Measurements from ENCODE around the gene TUSC2.
"Not testable (repeated sequence)": the region's sequence is repeated elsewhere in the genome, so short reads cannot be mapped to it uniquely, and the experiment has no call there.

The TUSC2 gene

DNA sequence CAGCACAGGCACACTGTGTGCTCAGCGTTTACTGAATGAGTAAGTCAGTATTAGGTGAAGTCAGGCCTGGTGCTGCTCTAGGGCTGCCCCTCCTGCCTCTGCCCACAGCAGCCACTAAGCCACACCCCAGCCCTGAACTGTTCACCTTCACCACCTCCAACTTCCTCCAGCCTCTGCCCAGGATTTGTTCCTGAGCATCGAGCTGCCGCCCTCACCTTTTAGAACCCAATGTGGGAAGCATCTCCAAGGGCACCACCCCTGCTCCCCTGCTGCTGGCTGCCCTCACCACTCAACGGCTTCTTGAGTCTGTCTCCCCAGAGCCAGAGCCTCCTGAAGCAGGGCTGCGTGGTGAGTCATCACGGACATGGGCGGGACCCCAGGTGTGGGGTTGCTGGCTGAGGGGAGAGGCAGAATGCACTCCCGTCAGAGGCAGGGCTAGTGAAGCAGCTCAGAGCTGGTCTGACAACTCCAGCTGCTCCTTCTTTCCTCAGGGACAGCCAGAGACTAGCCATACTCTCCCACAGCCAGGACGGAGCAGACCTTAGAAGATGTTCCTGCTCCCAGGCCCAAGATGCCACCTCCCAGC, 11.3 kb downstream of the TUSC2 start:
- DNase-seq, result no peak

DNA sequence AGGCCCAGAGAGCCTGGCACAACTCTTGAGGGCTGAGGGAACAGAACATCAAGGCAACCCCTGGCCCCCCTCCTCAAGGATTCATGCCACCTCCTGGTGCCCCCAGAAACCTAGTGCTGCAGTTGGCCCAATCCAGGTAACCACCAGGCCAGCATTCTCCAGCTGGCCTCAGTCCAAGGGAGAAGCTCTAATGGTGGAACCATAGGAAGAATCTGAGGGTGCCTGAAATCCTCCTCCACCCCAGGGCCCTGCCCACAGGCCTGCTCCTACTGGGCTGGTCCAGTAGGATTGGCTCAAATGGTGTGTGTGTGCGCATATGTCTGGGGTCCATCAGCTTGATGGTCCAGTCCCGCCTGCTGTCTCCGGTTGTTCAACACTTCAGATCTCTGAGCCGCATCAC, 13.2 kb downstream of the TUSC2 start:
- DNase-seq, result no peak

DNA sequence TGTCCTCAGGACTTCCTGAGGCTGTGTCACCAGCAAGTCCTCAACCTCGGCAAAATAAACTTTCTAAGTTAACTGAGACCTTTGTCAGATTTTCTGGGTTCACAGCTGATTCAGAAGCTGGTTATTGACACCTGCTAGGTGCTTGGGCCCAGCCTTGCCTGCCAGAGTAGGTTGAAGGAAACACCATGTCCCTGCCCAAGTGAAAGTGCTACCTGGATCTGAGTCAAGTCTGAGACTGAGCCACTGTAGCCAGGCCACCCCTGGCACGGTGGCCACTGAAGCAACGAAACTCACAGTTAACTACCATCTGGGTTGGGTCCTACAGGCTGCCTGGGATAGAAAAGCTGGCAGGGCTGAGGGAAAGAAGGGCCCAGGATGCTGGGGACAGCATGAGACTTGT, 13.7 kb downstream of the TUSC2 start:
- no peak for DNase-seq

DNA sequence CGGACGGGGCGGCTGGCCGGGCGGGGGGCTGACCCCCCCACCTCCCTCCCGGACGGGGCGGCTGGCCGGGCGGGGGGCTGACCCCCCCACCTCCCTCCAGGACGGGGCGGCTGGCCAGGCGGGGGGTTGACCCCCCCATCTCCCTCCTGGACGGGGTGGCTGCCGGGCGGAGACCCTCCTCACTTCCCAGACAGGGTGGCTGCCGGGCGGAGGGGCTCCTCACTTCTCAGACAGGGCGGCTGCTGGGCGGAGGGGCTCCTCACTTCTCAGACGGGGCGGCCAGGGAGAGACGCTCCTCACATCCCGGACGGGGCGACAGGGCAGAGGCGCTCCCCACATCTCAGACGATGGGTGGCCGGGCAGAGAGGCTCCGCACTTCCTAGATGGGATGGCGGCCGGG, 16.0 kb downstream of the TUSC2 start:
- not testable (repeated sequence) for DNase-seq

DNA sequence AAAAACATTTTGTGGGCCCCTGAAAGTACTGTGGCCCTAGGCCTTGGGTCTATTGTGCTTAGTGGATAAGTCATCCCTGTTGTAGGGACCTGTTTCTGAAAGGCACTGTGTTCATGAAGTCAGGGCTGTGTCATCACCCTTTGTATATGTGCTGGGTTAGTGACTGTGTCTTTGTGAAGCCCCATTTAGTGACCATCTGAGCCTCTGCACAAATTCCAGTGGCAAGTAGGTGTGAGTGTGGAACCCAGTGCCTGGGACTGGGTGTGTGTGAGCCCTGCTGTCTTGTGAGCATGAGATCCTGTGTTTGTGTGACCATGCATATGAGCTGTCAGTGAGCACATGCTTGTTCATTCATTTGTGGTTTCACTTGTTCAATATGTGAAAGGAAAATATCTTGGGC, 23.4 kb downstream of the TUSC2 start:
- no peak for DNase-seq

DNA sequence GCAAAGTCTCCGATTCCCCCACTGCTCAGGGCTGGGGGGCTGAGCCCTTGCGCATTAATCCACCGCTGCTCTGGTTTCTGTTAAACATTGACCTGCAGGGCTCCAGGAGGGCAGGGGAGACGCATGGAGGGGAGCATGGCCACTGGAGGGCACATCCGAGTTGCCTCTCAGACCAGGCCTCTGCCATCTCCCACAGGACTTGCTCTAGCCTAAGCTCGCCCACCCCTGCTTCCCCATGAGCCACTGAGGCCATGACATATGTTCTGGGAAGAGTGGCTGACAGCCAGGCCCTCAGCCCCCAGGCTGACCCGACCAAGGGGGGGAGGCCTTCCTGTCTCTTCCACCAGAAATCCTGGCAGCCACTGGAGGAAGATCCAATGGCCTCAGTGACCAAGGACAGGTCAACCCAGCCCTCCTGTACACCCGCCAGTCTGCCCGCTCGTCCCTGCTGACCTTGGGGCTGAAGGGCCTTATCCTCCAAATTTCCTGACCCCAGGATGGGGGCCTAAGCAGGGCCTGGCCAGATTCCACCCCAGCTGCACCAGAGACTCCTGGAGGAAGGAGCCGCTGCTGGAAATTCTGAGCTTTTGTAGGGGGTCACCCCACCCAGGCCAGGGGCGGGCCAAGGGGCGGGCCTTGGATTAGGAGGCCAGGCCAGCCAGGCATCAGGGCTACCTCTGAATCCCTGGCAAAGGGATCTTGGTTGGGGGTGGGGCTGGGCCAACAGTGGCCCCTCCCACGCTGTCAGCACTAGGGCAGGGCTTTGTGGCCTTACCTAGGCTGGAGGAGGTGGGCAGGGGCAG, 24.8 kb downstream of the TUSC2 start, which contains the start of gene HYAL1:
HYAL1 (minus strand) TSS at position 562 of the 803 bp plus-strand sequence. CDS start 618 bp downstream, outside the sequence.
- no peak for DNase-seq

DNA sequence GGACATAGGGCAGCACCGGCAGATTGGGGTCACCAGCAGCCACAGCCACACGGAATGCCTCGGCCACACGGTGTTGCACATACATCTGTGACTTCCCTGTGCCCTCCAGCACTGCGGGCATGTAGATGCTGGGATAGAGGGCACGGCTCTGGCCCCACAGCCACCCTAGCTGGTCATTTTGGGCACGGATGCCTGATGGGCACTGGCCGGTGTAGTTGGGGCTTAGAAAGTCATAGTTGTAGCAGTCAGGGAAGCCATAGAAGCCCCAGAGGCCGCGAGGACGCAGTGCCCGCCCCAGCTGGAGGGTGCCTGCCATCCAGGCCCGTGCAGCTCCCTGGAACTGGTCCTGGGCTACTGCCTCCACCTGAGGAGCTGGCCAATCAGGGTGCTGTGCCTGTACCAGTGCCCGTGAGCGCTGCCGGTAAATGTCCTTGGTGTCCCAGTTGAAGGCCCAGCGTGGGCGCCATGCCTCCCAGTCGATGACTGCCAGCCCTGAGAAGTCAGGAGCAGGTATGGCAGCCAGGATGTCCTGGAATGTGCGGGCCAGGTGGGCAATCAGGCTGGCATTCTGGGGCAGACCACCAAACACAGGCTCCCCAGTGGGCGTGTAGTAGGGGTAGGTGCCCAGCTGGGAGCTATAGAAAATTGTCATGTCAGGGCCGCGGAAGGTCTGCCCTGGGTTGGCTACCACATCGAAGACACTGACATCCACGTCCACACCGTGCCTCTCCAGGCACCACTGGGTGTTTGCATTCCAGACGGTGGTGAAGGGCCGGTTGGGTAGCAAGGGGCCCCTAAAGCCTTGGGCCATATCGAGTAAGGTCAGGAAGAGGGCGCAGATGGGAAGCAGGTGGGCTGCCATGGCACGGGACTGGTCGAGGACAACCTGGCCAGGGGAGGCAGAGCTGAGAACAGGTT, 25.7 kb downstream of the TUSC2 start:
- DNase-seq, result no peak

DNA sequence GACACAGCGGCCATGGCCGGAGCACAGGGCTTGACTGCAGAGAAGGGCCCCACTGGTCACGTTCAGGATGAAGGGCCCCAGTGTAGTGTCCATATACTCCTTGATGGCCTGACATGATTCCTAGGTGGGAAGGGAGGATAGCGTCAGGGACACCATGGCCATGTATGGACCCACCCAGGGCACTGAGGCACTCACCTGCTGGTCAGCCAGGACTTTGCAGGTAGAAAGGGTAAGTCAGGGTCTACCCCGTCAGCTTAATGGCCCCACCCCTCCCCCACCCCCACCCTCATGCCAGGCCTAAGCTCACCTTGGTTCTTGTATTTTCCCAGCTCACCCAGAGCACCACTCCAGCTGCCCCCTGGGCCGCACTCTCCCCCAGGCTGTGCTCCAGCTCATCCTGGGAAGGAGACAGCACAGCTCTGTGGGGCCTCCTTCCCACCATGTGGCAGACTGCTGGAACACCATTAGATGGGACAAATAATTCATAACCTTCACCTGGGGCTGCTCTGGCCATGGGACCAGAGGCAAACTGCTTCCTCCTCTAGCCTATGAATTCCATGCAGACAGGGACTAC, 27.3 kb downstream of the TUSC2 start:
- DNase-seq, result no peak

DNA sequence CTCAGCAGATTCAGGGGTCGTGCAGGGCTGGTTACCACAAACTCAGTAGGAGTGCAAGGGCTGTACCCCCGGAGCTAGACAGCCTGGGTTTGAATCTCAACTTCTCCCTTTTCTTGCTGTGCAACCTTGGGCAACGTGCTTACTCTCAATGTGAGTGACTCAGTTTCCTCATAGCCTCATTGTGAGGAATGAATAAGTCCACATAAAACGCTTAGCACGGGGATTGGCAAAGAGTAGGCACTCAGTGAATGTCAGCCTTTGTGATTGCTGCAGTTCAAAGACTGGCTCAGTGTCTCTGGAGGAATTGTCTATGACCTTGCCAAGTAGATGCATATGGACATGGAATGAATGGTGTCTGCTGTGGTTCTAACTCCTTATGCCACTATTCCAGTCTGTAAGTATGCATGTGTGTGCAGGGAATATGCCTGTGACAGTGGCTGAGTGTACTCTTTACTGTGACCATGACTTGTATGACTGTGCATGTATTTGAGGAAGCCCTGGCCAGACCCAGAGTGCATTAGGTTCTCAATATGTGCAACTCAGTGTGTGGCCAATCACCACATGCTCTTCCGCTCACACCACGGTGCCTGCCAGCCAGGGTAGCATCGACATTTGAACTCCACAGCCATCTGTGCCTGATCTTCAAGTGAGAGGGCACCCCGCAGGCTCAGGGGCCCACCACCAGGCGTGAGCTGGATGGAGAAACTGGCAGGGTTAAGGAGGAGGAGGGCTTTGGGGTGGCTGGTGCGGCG, 27.9 kb downstream of the TUSC2 start:
- DNase-seq, result peak; percentile 25

DNA sequence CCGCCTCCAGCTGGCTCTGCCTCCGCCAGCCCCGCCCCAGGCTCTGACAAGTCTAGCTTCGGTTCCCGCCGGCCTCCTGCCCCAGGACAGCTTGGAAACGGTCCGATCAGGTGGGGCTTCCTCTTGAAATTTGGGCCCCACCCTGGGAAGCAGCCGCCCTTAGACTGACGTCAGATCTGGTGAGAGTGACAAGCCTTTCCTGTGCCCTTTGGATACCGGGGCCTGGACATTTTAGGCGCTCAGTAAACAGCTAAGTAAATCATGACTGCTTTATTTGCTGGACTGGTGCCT, 28.4 kb downstream of the TUSC2 start:
- DNase-seq, result no peak

DNA sequence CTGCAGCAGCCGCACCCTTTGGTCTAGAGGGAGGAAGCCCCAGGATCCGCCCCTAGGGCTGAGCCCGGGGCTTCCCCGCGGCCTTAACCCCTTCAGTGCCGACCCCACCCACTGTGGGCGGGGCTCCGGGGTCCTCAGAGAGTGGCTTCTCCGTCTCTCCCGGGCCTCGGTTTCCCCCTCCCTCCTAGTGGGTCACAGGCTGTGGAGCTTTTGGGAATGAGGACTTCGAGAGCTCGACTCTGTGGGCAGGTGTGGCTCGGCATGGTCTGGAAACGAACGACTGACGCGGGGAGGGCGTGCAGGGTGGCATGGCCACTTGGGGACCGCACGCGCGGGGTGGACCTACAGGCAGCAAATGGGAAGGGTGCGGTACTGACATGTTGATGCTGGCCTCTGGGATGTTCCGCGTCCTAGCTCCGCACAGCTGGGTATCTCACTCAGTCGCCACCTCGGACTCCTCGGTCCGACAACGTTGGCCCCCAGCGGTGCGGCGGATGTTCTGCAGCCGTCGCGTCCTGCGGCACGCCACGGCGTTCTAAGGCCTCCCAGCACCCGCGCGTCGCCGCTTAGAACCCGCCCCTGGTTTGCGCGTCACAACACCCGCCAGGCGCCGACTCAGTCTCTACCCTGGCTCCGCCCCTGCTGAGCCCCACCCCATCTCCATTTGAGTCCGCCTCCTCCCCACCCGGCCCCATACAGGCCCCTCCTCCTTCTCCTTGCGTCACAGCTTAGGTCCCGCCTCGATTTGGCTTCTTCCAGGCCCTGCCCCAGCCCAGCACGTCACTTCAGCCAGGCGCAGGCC, 29.0 kb downstream of the TUSC2 start, which contains the start of the genes HYAL3 and NAA80:
HYAL3 (minus strand) TSS at position 570 of the 802 bp plus-strand sequence. CDS start 3,803 bp downstream, outside the sequence.
NAA80 (minus strand) TSS at position 570 of the 802 bp plus-strand sequence. CDS start 1,942 bp downstream, outside the sequence.
- peak; percentile 89 for DNase-seq

DNA sequence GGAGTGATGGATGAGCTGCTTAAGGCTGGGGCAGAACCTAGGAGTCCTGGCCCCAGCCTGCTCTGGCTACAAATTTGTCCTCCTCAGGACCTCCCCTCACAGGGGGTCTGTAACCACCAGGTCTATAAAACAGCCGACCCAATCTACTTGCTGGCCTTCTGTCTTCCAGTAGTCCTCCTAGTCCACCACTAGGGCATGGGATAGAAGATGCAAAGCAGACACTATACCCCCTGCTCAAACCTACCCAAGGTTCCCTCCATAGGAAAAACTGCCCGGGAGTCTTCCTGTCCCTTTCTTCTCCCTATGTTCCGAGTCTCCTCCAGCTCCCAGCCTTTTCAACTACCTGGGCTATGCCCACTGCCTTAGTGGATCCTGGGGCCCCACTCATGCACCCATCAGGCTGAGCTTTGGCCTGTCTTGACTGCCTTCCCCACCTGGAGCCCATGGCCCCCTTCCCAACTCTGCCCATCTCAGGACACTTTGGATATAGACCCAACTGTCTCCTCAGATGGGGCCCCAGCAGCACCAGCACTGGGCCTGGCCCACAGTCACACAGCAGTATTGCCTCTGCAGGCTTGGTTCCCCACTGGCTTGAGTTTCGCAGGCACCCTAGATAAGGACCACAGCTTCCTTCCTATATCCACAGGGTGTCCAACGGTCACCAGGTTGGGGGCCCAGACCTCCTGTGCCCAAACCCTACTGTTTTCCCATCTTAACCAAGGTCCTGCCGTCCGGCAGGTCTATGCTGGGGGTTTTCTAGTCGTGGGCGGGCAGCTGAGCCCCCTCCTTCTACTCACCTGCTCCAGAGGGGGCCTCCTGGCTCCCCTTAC, 29.9 kb downstream of the TUSC2 start:
- DNase-seq, result no peak

DNA sequence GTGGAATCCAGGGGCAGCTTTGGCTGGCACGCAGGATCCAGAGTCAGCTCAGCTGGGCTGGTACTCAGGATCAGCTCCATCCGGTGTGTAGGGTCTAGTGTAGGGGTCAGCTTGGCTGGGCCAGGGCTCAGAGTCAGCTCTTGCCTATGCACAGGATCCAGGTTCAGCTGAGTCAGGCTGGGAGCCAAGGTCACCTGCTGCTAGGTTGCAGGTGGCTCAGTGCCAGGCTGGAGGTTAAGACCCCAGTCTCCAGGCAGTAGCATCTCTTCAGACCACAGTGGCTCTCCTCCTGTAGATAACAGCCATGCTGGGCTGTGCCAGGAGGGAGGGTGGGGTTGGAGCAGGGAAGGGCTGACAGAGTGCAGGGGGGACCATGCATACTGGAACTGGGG, 30.6 kb downstream of the TUSC2 start:
- DNase-seq, result no peak

DNA sequence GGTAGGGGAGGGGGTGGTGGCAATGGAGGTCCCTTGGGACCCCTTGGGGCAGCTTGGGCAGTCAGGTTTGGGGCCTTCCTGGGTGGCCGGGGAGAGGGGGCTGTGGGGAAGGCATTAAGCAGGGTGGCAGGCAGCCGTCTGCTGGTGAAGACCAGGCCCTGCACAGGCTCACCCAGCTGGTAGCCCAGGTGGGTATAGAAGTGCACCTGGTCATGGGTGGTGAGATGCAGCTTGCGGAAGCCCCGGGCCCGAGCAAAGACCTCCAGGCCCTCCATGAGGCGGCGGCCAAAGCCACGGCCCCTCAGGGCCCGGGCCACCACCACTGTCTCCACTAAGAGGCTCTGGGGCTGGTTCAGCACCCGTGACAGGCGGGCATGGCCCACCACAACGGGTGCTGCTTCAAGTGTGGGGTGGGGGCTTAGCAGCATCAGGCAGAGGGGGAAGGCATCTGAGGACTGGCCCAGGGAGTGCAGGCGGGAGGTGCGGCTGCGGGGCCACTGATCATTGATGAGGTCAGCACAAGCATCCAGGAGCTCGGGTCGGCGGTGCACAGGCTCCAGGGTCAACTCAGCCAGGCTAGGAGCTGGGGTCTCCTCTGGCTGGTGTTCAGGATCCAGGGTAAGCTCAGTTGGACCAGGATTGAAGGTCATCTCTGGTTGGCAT, 31.2 kb downstream of the TUSC2 start:
- DNase-seq, result no peak

DNA sequence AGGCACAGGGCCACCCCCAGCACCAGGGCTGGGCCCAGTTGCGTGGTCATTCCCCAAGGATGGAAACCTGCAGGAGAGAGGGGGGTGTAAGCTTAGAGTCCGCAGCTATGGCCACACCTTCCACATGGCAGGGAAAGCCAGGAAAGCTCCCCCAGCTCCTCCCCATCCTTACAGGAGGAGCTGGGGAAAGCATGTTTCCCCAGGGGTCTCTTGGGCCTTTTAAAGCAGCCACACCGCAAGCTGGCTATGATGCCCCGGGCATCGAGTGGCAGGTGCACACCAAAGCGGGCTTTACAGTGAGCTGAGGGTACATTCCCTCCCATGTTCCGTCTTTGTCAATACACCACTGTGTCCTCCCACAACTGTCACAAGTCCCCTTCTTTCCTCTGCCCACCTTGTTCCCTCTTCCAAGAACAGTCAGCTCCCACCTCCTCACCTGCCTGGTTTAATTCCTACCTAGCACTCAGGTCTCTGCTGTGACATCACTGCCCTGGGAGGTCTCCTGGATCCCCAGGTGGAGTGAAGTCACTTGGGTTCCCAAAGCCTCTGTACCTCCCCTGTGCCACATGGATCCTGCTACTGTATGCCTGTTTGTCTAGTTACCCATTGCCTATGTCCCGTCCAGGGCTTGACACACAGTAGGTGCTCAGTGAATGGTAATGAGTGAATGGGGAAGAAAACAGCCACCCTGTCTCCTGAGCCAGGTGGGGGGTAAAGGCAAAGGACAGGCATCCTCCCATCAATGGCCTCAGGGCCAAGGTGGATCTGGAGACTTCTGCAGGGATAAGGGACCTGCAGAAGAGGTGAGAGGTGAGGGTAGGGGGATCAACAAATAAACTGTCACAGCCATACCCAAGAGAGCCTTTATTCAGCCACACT, 32.2 kb downstream of the TUSC2 start:
- DNase-seq, result no peak

DNA sequence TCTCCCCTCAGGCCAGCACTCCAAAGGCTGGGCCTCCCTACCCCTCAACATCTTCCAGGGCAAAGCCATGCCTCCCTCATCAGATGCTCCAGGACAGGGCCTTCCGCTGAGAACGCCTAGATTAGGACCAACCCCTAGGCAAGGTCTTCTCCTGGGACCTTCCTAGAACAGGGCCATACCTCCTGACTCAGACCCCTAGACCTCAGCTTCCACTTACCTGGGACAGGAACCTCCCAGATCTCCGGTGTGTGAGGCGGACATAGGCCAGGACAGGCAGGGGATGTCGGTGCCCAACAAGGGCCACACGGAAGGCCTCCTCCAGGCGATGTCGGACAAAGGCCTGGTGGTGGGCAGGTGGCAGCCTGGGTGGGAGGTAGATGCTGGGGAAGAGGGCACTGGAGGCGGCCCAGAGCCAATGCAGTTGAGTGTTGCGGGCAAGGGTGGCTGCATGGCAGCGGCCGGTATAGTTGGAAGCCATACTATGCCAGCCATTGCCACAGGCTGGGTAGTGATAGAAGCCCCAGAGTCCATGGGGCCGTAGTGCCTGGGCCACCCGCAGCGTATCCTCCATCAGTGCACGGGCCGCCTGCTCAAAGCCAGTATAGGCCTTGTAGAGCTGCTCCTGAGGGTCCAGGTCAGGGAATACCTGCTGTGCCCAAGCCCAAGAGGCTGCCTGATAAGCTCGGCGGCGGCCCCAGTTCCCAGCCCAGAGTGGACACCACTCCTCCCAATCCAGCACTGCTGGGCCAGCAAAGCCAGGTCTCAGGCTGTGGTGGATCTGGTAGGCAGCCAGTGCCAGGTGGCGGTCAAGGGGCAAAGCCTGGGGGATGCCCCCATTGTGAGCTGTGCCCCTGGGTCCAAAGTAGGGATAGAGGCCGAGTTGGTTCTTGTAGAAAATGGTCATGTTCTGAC, 33.3 kb downstream of the TUSC2 start:
- DNase-seq, result no peak

DNA sequence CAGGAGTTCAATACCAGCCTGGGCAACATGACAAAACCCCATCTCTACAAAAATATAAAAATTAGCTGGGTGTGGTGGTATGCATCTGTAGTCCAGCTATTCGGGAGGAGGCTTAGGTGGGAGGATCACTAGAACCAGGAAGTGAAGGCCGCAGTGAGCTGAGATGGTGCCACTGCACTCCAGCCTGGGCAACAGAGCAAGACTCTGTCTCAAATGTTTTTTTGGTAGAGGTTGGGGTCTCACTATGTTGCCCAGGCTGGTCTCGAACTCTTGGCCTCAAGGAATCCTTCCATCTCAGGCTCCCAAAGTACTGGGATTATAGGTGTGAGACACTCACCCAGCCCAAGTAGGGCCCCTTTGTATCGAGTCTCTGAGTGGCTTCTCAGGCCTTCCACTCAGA, 33.9 kb downstream of the TUSC2 start:
- DNase-seq, result no peak

Data from SIG-M5 (cell line).